ENCODE measurements around the gene STK24. TPM values are rescaled to one million over a fixed set of nuclear protein-coding genes. Genes with fewer than 3 reads are reported as not detected.

The STK24 gene
- polyA plus RNA-seq, 3 donors = 14.2 to 59.8 (median 28.9) TPM

DNA sequence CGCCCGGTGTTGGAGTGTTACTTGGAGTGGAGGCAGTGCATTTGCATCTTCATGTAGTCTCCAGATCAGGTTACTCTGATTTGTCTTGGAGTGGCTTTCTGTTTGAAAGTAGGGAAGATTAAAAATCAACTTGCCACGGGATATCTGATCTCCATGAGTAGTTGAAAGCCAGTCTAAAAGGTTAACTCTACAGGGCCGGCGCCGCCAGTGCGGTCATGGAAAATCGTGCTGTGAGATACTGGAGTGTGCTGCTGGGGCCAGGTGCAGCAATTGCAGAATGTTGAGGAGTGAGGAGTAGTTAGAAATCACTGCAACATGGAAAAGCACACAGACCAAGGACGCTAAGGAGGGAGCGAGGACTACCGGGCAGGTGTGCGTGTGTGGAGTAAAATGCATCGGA is 175.0 kb downstream of the STK24 start:
- no peaks in the 10 kb centered on the region for H3K9me3 Mint-ChIP-seq
- H3K9me3 ChIP-seq (replicated peaks in 1 of 2; ENCODE audit: control insufficient read depth in 1 of 2, insufficient read depth in 1 of 2, low read length in 2 of 2) = no peaks in the 10 kb centered on the region

DNA sequence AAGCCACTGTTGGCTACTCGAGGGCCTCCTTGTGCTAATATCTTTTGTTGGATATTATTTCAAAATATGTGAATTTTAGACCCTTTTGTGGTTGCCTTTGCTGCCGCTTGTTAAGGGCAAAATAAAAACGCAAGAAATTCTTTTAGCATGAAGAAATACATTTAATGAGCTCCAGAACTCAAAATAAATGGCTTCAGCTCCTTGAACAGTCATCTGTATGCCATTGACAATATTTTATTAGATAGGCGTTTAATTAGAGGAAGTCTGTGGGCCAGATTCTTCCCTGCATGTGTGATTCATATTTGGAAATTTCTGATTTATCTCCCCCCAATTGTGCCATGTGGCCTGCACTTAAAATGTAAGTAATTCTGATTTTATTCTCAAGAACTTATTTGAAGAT is 177.2 kb downstream of the STK24 start:
- no CpG with 5 or more reads among the region's 4 CpGs for WGBS (ENCODE audit: insufficient coverage)
- H3K4me3 ChIP-seq (replicated peaks in 1 of 3; ENCODE audit: low read depth in 2 of 3, low read length in 3 of 3) = no peak overlapping the region

More for the DNA sequence above, 175.0 kb downstream of the STK24 start:
- no peaks in the 10 kb centered on the region for H3K4me1 ChIP-seq (ENCODE audit: control insufficient read depth in 1 of 2, insufficient read depth in 2 of 2, low read length in 2 of 2)
- no peak overlapping the region for H3K4me2 ChIP-seq (replicated peaks; ENCODE audit: extremely low read depth, low read length, poor library complexity, severe bottlenecking)
- Mint-ChIP-seq H3K4me3 (no peak overlapping the region), H3K27ac (no peak overlapping the region), H3K36me3 (no peaks in the 10 kb centered on the region), H3K4me1 (no peaks in the 10 kb centered on the region), H3K27me3 (ENCODE audit: low read depth in 3 of 3) (peaks cover 2 to 7% (median 6%) of the 10 kb centered on the region in 3 donors)
- intact Hi-C loops (cut with micrococcal nuclease) = no loop called here
- no peak overlapping the region for H3K4me3 ChIP-seq (replicated peaks in 1 of 3; ENCODE audit: low read depth in 2 of 3, low read length in 3 of 3)
- WGBS (ENCODE audit: insufficient coverage) = 98% methylated on average over 13 of the region's 13 CpGs
- H4K20me1 ChIP-seq (ENCODE audit: insufficient read depth, low read length) = no peaks in the 10 kb centered on the region
- no peaks in the 10 kb centered on the region for H3K27me3 ChIP-seq (ENCODE audit: control insufficient read depth in 2 of 2, insufficient read depth in 2 of 2, low read length in 2 of 2)
- no peak overlapping the region for H3K9ac ChIP-seq (ENCODE audit: insufficient read depth, low read length, poor library complexity, severe bottlenecking)
- H3K27ac ChIP-seq (ENCODE audit: low read depth in 1 of 2, low read length in 2 of 2) = no peak overlapping the region
- no peak for DNase-seq
- H2AFZ ChIP-seq (ENCODE audit: insufficient read depth, low read depth, low read length, poor library complexity, severe bottlenecking) = no peak overlapping the region
- TF ChIP-seq, protein P1, sequence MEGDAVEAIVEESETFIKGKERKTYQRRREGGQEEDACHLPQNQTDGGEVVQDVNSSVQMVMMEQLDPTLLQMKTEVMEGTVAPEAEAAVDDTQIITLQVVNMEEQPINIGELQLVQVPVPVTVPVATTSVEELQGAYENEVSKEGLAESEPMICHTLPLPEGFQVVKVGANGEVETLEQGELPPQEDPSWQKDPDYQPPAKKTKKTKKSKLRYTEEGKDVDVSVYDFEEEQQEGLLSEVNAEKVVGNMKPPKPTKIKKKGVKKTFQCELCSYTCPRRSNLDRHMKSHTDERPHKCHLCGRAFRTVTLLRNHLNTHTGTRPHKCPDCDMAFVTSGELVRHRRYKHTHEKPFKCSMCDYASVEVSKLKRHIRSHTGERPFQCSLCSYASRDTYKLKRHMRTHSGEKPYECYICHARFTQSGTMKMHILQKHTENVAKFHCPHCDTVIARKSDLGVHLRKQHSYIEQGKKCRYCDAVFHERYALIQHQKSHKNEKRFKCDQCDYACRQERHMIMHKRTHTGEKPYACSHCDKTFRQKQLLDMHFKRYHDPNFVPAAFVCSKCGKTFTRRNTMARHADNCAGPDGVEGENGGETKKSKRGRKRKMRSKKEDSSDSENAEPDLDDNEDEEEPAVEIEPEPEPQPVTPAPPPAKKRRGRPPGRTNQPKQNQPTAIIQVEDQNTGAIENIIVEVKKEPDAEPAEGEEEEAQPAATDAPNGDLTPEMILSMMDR (IDR thresholded peaks at IDR 0.05) = no peak
- no peaks in the 10 kb centered on the region for H3K36me3 ChIP-seq (replicated peaks in 1 of 2; ENCODE audit: control insufficient read depth in 1 of 2, insufficient read depth in 2 of 2, low read length in 2 of 2)
- no peaks in the 10 kb centered on the region for H3K79me2 ChIP-seq (ENCODE audit: insufficient read depth, low read length)

More for the DNA sequence above, 177.2 kb downstream of the STK24 start:
- TF ChIP-seq, protein P1 (IDR thresholded peaks at IDR 0.05) = no peak
- H4K20me1 ChIP-seq (ENCODE audit: insufficient read depth, low read length) = no peaks in the 10 kb centered on the region
- intact Hi-C loops (cut with micrococcal nuclease) = no loop called here
- H3K27ac ChIP-seq (ENCODE audit: low read depth in 1 of 2, low read length in 2 of 2) = no peak overlapping the region
- Mint-ChIP-seq H3K9me3 (no peaks in the 10 kb centered on the region), H3K4me3 (no peak overlapping the region), H3K36me3 (no peaks in the 10 kb centered on the region), H3K27ac (no peak overlapping the region), H3K27me3 (ENCODE audit: low read depth in 3 of 3) (peaks cover 2 to 5% (median 3%) of the 10 kb centered on the region in 3 donors), H3K4me1 (no peaks in the 10 kb centered on the region)
- no peaks in the 10 kb centered on the region for H3K79me2 ChIP-seq (ENCODE audit: insufficient read depth, low read length)
- H3K9me3 ChIP-seq (replicated peaks in 1 of 2; ENCODE audit: control insufficient read depth in 1 of 2, insufficient read depth in 1 of 2, low read length in 2 of 2) = no peaks in the 10 kb centered on the region
- H3K27me3 ChIP-seq (ENCODE audit: control insufficient read depth in 2 of 2, insufficient read depth in 2 of 2, low read length in 2 of 2) = no peaks in the 10 kb centered on the region
- H3K4me2 ChIP-seq (replicated peaks; ENCODE audit: extremely low read depth, low read length, poor library complexity, severe bottlenecking) = no peak overlapping the region
- H3K9ac ChIP-seq (ENCODE audit: insufficient read depth, low read length, poor library complexity, severe bottlenecking) = no peak overlapping the region
- H3K4me1 ChIP-seq (ENCODE audit: control insufficient read depth in 1 of 2, insufficient read depth in 2 of 2, low read length in 2 of 2) = no peaks in the 10 kb centered on the region
- H3K36me3 ChIP-seq (replicated peaks in 1 of 2; ENCODE audit: control insufficient read depth in 1 of 2, insufficient read depth in 2 of 2, low read length in 2 of 2) = no peaks in the 10 kb centered on the region
- no peak overlapping the region for H2AFZ ChIP-seq (ENCODE audit: insufficient read depth, low read depth, low read length, poor library complexity, severe bottlenecking)
- no peak for DNase-seq
